Hematopoietic multipotent progenitor cell treated with erythropoietin and hydrocortisone succinate and interleukin-3 and kit ligand, for 8 days (in vitro differentiated cells): ENCODE results near the gene ALKBH5.

ENCODE experiments used
- DNase-seq: peaks from one replicate; pipeline ENCODE4 v3.0.0-alpha.2; 2015

The ALKBH5 gene

DNA sequence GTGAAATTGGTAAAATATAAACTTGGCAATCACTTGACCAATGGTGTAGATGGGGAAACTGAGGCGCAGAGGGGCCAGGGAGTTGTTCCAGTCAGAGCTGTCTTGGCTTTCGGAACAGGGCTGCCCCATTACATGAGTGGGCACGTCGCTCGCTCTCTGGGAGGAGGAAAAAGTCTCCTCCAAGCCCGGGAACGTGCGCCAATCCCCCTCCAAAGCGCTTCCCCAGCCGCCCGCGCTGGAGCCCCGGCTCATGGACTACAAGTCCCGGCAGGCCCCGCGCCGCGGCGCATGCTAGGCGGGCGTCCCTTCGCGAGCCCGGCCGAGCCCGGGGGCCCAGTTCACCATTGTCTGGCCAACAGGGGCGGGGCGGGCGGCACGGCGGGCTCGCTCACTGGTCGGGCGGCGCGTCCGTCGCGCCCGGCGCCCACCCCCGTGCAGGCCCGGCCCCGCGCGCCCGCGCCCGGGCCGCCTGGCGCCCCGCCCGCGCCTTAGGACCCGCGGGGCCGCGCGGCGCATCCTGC lies 41.6 kb downstream of the ALKBH5 start, which contains the start of gene LLGL1:
Gene LLGL1, plus strand, starts transcription at position 515 of the 521 bp plus-strand sequence. CDS start 48 bp downstream, outside the sequence.
- DNase-seq = peak; percentile 93

GRCh38 chr17:18225642-18226283 lies 42.1 kb downstream of the ALKBH5 start:
- DNase-seq = peak; percentile 47

DNA sequence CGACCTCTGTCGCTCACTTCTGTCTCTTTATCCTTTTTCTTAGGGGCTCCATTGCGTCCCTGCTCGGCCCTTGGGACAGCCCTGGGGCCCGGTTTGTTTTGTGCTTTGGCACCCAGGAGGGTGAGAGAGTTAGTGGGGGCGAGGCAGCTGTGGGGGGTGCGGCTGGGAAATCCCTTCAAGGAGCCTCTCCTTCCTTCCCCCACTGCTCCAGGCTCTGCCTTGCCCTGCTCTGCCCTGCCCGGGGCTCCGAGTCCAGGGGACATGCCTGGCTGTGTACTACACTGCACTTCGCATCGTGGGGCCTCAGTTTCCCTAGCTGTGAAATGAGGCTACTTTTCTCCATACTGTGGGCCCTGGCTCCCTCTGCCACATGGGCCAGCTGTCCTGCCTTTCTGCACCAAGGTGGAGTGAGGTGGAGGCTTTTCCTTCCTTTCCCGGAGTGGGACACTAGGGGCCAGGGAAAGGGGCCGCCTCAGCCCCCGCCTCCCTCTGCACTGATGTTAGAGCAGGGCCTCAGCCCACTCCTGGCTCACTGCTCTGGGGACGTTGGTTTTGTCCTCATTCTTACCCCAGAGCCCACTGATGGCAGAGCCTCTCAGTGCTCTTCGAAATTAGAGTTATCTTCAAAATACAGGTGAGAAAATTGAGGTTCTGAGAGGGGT lies 42.8 kb downstream of the ALKBH5 start:
- DNase-seq = no peak

- no peak for DNase-seq
Observed at GRCh38 chr17:18227635-18228034, 44.0 kb downstream of the ALKBH5 start.

DNA sequence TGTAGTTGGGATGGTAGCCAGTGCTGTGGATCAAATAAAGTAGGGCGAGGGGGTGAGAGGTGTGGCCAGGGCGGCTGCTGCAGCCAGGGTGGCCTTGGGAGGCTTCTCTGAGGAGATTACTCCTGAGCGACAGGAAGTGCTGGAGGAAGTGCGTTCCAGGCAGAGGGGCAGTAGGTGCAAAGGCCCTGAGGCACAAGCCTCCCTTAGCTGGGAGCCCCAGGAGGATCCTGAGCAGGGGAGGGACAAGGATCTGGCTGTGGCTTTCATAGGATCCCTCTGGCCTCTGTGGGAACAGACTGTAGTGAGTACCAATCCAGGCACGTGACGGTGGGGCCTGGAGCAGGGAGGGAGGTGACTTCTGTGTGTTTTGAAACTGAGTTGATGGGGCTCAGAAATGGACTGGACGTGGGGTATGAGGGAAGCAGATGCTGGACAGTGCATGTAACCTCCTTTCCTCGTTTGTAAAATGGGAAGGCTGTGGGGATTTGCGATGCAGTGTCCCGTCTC lies 44.6 kb downstream of the ALKBH5 start:
- DNase-seq = no peak

DNA sequence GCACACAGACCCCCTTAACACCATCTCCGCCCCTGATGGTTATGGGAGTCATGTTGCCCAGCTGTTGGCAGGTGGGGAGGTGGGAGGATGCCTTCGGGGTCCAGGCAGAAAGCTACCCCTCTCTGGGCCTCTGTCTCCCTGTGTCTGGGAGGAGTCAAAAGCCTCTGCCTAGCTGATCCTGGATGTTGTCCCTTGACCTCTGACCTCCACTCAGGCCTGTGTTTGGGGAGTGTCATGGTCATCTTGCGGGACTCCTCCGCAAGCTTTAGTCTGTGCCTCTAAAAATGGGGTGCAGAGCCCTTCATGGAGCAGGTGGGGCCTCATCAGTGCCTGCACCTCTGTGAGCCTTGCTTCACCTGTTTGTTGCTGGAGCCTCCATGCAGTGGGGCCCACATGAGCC lies 45.6 kb downstream of the ALKBH5 start:
- no peak for DNase-seq

GRCh38 chr17:18229771-18230170 lies 46.1 kb downstream of the ALKBH5 start:
- no peak for DNase-seq

- no peak for DNase-seq
Observed at GRCh38 chr17:18230288-18231141, 46.9 kb downstream of the ALKBH5 start.

DNA sequence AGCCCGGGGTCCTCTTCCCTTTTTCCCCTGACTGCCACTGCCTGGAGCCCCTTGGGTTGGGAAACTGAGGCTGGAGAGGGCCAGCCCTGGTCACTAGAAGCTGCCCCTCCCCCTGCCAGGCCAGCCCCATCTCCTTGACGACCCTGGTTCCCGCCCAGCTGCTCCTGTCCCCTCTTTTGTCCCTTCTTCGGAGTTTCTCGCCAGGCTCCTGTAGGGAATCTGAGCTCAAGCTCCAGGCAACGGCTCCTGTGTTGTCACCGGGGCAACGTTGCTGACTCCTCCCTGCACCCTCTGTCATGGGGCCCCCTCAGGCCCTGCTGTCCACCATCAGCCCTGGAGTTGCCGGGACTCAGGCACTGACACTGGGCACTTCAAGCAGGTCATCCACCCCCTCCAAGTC lies 47.5 kb downstream of the ALKBH5 start:
- DNase-seq = no peak

GRCh38 chr17:18233803-18234518 lies 50.3 kb downstream of the ALKBH5 start:
- DNase-seq = no peak

DNA sequence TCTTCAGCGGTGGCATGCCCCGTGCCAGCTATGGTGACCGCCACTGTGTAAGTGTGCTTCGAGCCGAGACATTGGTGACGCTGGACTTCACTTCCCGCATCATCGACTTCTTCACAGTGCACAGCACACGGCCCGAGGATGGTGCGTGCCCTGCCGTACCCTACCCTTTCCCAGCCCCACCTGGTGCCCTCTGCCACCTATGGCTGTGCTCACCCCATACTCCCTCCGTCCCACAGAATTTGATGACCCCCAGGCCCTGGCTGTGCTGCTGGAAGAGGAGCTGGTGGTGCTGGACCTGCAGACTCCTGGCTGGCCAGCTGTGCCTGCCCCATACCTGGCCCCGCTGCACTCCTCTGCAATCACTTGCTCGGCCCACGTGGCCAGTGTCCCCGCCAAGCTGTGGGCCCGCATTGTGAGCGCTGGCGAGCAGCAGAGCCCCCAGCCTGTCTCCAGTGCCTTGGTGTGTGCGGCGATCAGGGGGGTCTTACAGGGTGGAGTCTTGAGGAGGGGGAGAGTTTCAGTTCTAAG lies 51.3 kb downstream of the ALKBH5 start:
- no peak for DNase-seq

- DNase-seq = no peak
Observed at GRCh38 chr17:18235743-18236256, 52.2 kb downstream of the ALKBH5 start.

GRCh38 chr17:18236494-18236893 lies 52.9 kb downstream of the ALKBH5 start:
- DNase-seq = no peak

- no peak for DNase-seq
Observed at GRCh38 chr17:18237461-18237860, 53.8 kb downstream of the ALKBH5 start.

DNA sequence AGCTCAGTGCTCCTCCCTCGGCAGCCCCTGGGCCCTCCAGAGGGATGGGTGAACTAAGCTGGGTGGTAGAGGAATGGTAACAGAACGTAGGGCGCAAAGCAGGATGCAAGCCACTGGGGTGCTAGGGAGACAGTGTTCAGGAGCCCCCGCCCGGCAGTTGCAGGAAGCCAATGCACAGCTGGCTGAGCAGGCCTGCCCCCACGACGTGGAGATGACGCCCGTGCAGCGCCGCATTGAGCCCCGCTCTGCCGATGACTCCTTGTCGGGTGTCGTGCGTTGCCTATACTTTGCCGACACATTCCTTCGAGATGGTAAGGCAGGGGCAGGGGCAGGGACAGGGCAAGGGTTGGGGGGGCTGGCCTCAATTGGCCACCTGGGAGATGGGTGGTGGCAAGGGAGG lies 54.7 kb downstream of the ALKBH5 start:
- no peak for DNase-seq

DNA sequence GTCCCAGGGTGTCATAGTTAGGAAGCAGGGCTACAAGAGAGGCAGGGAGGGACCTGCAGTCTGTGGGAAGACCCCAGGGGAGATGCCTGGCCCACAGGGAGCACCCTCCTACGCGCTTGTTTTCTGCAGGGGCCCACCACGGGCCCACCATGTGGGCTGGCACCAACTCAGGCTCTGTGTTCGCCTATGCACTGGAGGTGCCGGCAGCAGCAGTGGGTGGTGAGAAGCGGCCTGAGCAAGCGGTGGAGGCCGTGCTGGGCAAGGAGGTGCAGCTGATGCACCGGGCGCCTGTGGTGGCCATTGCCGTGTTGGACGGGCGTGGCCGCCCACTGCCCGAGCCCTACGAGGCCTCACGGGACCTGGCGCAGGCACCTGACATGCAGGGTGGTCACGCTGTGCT lies 56.8 kb downstream of the ALKBH5 start:
- DNase-seq = no peak

DNA sequence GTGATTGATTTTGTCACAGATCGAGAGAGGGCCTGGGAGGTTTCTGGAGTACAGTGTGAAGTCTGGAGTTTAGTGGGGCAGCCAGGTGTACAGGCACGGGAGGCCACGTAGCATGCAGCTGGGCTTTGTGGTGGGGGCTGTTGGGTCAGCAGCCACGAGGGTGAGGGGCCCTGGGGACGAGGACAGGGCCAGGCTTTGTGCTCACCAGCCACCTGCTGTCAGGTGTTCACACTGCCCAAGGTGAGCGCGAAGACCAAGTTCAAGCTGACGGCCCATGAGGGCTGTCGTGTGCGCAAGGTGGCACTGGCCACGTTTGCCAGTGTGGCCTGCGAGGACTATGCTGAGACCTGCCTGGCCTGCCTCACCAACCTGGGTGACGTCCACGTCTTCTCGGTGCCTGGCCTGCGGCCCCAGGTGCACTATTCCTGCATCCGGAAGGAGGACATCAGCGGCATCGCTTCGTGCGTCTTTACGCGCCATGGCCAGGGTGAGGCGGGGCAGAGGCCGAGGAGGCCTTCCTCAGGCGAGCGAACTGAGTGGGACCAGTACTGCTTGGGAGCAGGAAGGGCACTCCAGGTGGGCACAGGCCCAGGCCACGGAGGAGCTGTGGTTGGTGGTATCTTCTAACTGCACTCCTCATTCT lies 57.7 kb downstream of the ALKBH5 start:
- no peak for DNase-seq

GRCh38 chr17:18245038-18245776 lies 61.6 kb downstream of the ALKBH5 start:
- DNase-seq = no peak

DNA sequence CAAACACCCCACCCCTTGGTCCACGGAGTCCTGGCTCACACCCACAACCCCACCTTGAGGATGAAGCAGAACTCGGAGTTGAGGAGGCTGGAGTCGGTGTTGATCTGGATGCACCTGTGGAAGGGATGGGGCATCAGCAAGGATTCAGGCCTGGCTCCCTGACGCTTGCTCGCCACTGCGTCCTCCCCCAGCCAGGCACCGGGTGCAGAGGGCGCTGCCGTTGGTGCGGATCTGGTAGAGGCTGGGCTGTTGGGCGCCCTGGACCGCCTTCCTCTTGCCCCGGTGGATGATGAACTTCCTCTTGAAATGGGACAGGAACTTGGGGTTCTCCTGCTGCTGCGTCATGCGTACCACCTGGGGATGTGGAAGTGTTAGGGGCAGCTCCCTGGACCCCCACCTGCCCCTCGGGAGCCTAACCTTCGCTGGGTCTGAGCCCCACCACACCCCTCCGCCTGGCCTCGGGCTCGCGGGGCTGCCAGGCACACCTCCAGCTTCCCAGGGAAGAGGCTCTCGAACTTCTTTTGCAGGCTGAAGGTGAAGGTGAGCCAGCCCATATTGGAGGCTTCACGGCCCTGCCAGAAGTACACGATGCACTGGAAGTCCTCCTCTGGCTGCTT lies 62.6 kb downstream of the ALKBH5 start:
- DNase-seq = no peak

GRCh38 chr17:18246880-18247612 lies 63.4 kb downstream of the ALKBH5 start:
- DNase-seq = peak; percentile 44
